Activated B cell treated with CpG ODN at 0.5 μM for 24 hours (primary cell): Measurements from ENCODE around the gene SPRR2D. TPM values are rescaled to one million over a fixed set of nuclear protein-coding genes. Genes with fewer than 3 reads are reported as not detected.

Experiments used
- ATAC-seq: fragments of 200-7000 bp; cut with Tn5 transposase; one replicate; pipeline ENCODE4 v1.10.0; 2021; ENCODE audit warnings: low read depth, mild to moderate bottlenecking, moderate library complexity
- CTCF ChIA-PET: fragments of 350-600 bp; sonication (Branson Sonifier 250); formaldehyde crosslinking; loops from one replicate; lab custom pipeline; 2021; ENCODE audit warnings: antibody characterized with exemption; lab: Charles Lee
- POLR2A ChIA-PET: fragments of 350-600 bp; sonication (Branson Sonifier 250); formaldehyde crosslinking; loops from one replicate; lab custom pipeline; 2021; ENCODE audit warnings: antibody characterized with exemption; lab: Charles Lee
- DNase-seq: peaks from one replicate; pipeline ENCODE4 v3.0.0; 2022
- H3K27ac Mint-ChIP-seq: one replicate; pipeline ENCODE4 v1.8.0; 2020; ENCODE audit warnings: mixed read lengths
- H3K27me3 Mint-ChIP-seq: one replicate; pipeline ENCODE4 v1.8.0; 2021; ENCODE audit warnings: mixed read lengths
- H3K36me3 Mint-ChIP-seq: one replicate; pipeline ENCODE4 v1.8.0; 2021; ENCODE audit warnings: low read depth, mixed read lengths
- H3K4me1 Mint-ChIP-seq: one replicate; pipeline ENCODE4 v1.8.0; 2021; ENCODE audit warnings: mixed read lengths
- H3K4me3 Mint-ChIP-seq: one replicate; pipeline ENCODE4 v1.8.0; 2020; ENCODE audit warnings: mild to moderate bottlenecking, mixed read lengths
- H3K9me3 Mint-ChIP-seq: one replicate; pipeline ENCODE4 v1.8.0; 2020; ENCODE audit warnings: mixed read lengths
- intact Hi-C: fragments of 100-400 bp; cut with micrococcal nuclease; formaldehyde crosslinking; loops from one replicate; pipeline ENCODE4 v1.15.1; 2024
- total RNA-seq: library from RNA; stranded (reverse); gene quantifications from 2 replicates; pipeline ENCODE4 v1.2.3, GENCODE V29; 2022
- TF ChIP-seq, protein P1 (sequence below): fragments of 200-600 bp; IDR thresholded peaks from one replicate; pipeline ENCODE4 v1.8.0; 2022; ENCODE audit warnings: antibody characterized with exemption, mild to moderate bottlenecking

Gene SPRR2D
- not detected in 2 replicates for total RNA-seq

DNA sequence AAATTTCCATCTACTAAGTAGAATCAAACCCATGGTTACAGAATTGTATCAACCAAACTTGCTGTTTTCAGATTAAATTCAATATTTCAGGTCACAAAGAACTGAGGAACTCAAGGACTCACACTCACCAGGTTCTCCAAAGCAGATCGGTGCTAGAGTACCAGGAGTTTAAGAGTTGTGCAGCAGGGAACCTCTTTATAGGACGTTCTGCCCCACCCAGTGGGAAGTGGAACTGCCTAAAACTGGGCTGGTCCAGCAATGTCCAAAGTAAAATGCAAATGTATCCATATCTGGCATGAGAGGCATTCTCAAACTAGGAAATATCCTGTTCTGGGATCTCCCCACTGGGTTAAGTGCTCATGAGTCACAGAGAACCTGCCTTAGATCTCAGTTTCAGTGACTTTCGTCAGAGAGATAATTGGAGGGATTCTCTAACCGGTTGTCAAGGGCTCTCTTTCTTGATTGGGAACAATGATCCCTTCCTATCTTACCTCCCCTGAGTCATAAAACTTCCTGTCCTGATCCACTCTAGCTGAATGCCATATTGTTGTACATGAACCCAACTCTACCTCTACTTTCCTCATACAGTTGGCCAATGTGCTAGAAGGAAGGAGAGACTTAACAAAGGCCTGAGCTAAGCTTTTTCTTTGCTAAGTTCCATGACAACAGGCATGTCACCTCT lies at the start of gene SPRR2D:
Gene SPRR2D (minus strand): TSS at position 171 of the 682 bp plus-strand sequence. CDS start 774 bp downstream, outside the sequence.
- intact Hi-C loops, result no loop called here
- Mint-ChIP-seq H3K36me3 (no peaks in the 10 kb centered on the region), H3K9me3 (no peaks in the 10 kb centered on the region), H3K4me1 (no peaks in the 10 kb centered on the region), H3K4me3 (no peak within 1 kb of the TSS), H3K27ac (no peak within 1 kb of the TSS), H3K27me3 (peaks cover 54% of the 10 kb centered on the region)
- ChIA-PET CTCF (no interaction called here), POLR2A (no interaction called here)
- DNase-seq, result no peak
- ATAC-seq, result no peak
- TF ChIP-seq, protein P1, sequence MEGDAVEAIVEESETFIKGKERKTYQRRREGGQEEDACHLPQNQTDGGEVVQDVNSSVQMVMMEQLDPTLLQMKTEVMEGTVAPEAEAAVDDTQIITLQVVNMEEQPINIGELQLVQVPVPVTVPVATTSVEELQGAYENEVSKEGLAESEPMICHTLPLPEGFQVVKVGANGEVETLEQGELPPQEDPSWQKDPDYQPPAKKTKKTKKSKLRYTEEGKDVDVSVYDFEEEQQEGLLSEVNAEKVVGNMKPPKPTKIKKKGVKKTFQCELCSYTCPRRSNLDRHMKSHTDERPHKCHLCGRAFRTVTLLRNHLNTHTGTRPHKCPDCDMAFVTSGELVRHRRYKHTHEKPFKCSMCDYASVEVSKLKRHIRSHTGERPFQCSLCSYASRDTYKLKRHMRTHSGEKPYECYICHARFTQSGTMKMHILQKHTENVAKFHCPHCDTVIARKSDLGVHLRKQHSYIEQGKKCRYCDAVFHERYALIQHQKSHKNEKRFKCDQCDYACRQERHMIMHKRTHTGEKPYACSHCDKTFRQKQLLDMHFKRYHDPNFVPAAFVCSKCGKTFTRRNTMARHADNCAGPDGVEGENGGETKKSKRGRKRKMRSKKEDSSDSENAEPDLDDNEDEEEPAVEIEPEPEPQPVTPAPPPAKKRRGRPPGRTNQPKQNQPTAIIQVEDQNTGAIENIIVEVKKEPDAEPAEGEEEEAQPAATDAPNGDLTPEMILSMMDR, result no peak

DNA sequence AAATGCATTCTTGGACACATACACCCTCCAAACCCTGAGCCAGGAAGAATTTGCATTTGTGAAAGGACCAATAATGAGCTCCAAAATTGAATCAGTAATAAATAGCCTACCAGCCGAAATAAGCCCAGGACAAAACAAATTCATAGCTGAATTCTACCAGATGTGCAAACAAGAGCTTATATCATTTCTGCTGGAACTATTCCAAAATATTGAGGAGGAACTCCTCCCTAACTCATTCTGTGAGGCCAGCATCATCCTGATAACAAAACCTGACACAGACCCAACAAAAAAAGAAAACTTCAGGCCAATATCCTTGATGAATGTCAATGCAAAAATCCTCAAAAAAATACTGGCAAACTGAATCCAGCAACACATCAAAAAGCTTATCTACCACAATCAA lies 46.7 kb upstream of the SPRR2D start:
- DNase-seq, result no peak
- ChIA-PET POLR2A (no interaction called here), CTCF (no interaction called here)
- intact Hi-C loops, result no loop called here
- Mint-ChIP-seq H3K27me3 (peaks cover 22% of the 10 kb centered on the region), H3K36me3 (no peaks in the 10 kb centered on the region), H3K4me1 (peaks cover 2% of the 10 kb centered on the region), H3K9me3 (no peaks in the 10 kb centered on the region), H3K27ac (no peak overlapping the region), H3K4me3 (no peak overlapping the region)
- TF ChIP-seq, protein P1, result no peak
- ATAC-seq, result no peak

DNA sequence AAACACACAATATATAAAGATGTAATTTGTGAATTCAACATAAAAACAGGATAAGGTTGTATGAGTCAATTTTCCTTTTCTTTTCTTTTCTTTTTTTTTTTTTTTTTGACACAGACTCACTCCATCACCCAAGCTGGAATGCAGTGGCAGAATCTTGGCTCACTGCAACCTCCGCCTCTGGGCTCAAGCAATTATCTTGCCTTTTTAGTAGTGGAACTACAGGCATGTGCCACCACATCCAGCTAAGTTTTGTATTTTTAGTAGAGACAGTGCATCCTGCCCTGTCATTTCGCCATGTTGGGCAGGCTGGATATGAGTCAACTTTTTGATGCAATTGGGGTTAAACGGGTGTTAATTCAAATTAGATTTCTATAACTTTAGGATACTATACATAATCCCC lies 40.8 kb upstream of the SPRR2D start:
- peaks cover 11% of the 10 kb centered on the region for H3K9me3 Mint-ChIP-seq

DNA sequence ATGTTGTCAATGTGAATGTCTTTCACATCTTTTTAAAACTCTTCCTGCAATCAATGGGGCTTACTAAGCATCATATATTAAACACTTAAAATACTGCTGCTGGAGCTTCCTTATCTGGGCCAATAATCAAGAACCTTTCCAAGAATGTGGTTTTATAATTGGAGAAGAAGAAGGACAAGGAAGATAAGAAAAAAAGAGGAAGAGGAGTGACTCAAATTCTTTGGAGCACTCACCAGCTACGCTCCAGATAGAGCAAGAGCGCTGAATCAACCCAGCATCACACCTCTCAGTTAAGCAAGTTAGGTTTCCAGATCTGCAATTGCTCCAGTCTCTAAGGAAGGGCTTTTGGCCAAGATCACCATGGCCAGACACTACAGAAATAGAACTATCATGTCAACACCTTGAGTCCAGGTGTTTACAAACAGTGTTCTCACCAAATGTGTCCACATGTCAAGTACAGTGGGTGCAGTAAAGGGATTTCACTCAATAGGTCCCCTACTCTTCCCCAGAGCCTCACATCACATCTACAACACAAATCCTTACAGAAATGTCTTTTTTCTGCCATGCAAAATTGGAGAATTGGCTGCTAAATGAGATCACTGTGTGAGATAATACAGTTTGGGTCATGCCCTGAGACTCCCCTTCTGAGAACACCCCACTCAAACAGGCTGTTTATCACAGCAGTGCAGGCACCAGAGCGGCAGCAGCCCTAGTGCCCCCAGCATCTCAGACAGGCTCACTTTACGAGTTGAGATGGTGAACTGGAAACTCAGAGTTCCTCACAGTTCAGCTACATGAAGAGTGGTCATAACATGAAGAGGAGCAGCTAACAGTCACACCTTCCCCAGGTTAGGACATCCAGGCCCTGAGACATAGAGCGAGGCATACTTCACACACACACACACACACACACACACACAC lies 32.1 kb upstream of the SPRR2D start:
- TF ChIP-seq, protein P1, result no peak

More for the DNA sequence above, 40.8 kb upstream of the SPRR2D start:
- intact Hi-C loops, result no loop called here
- ChIA-PET POLR2A (no interaction called here), CTCF (no interaction called here)
- TF ChIP-seq, protein P1, result no peak
- Mint-ChIP-seq H3K4me3 (no peak overlapping the region), H3K4me1 (no peaks in the 10 kb centered on the region), H3K27ac (no peak overlapping the region), H3K27me3 (peaks cover 25% of the 10 kb centered on the region), H3K36me3 (no peaks in the 10 kb centered on the region)
- DNase-seq (no peak), ATAC-seq (no peak)

GRCh38 chr1:153071511-153071910 lies 30.6 kb upstream of the SPRR2D start, which contains the start of gene SPRR2B:
TSS of gene SPRR2B (minus strand) at chr1:153071611. CDS start at chr1:153070839, 772 bp downstream.
- POLR2A ChIA-PET, result no interaction called here
- Mint-ChIP-seq H3K27ac (no peak within 1 kb of the TSS), H3K4me1 (no peaks in the 10 kb centered on the region), H3K36me3 (no peaks in the 10 kb centered on the region), H3K9me3 (no peaks in the 10 kb centered on the region), H3K27me3 (peaks cover 8% of the 10 kb centered on the region), H3K4me3 (no peak within 1 kb of the TSS)
- TF ChIP-seq, protein P1, result no peak
- intact Hi-C loops, result no loop called here
- CTCF ChIA-PET, result no interaction called here
- ATAC-seq, result no peak
- no peak for DNase-seq

More for the DNA sequence above, 32.1 kb upstream of the SPRR2D start:
- H3K4me1 Mint-ChIP-seq, result no peaks in the 10 kb centered on the region
- CTCF ChIA-PET, result no interaction called here
- intact Hi-C loops, result no loop called here
- H3K36me3 Mint-ChIP-seq, result no peaks in the 10 kb centered on the region
- no peak overlapping the region for H3K27ac Mint-ChIP-seq
- POLR2A ChIA-PET, result no interaction called here
- ATAC-seq (no peak), DNase-seq (no peak)
- H3K9me3 Mint-ChIP-seq, result no peaks in the 10 kb centered on the region
- H3K27me3 Mint-ChIP-seq, result peaks cover 3% of the 10 kb centered on the region
- H3K4me3 Mint-ChIP-seq, result no peak overlapping the region
